SK-N-SH (cell line): ENCODE data around the gene AKT3. TPM values are rescaled to one million over a fixed set of nuclear protein-coding genes. Genes with fewer than 3 reads are reported as not detected.

Experiments
- CTCF ChIA-PET: fragments of 300-600, 350-600 bp; formaldehyde crosslinking; extraction: SDS; loops from one replicate; lab custom pipeline; 2021; lab: Yijun Ruan, JAX
- POLR2A ChIA-PET: fragments of 350-600 bp; sonication (Branson Sonifier 250); formaldehyde crosslinking; extraction: SDS; loops from one replicate; lab custom pipeline; 2020; ENCODE audit warnings: antibody characterized with exemption, inconsistent platforms; lab: Yijun Ruan, JAX
- DNase-seq: peaks from one replicate; pipeline ENCODE4 v3.0.0; 2012
- H2AFZ ChIP-seq: fragments of 200-600 bp; sonication (generic); 2 replicates; pipeline ENCODE4 v1.8.1; 2016; ENCODE audit warnings: antibody characterized with exemption, mild to moderate bottlenecking, low read depth
- H3F3A ChIP-seq: fragments of 200-600 bp; sonication (generic); replicated peaks from 2 replicates; pipeline ENCODE3; 2016; ENCODE audit warnings: antibody characterized with exemption, mild to moderate bottlenecking; ENCODE audit not compliant: insufficient read depth
- H3K27ac ChIP-seq, 2 experiments: fragments of 200-500 bp in 1 of 2; fragments of 200-600 bp in 1 of 2; sonication (Bioruptor generic) in 1 of 2; sonication (generic), shearing (Covaris generic) in 1 of 2; 2 replicates each; pipeline versions ENCODE4 v1.5.1 to v1.6.1; 2014 to 2016; ENCODE audit warnings: low read depth in 2 of 2, inconsistent platforms in 1 of 2, low read length in 1 of 2, mild to moderate bottlenecking in 1 of 2, mixed read lengths in 1 of 2
- H3K27me3 ChIP-seq: fragments of 200-600 bp; sonication (generic), shearing (Covaris generic); 2 replicates; pipeline ENCODE4 v1.6.1; 2016; ENCODE audit warnings: mixed run types; ENCODE audit not compliant: insufficient read depth
- H3K36me3 ChIP-seq, 2 experiments: fragments of 200-500 bp in 1 of 2; fragments of 200-600 bp in 1 of 2; sonication (Bioruptor generic) in 1 of 2; sonication (generic) in 1 of 2; replicated peaks in 1 of 2; 2 replicates each; pipeline versions ENCODE3 to v1.5.1; 2014 to 2016; ENCODE audit warnings: low read length in 1 of 2, mild to moderate bottlenecking in 1 of 2; ENCODE audit not compliant: insufficient read depth in 2 of 2, control insufficient read depth in 1 of 2
- H3K4me1 ChIP-seq, 2 experiments: fragments of 200-500 bp in 1 of 2; fragments of 200-600 bp in 1 of 2; sonication (Bioruptor generic) in 1 of 2; sonication (generic), shearing (Covaris generic) in 1 of 2; 2 replicates each; pipeline versions ENCODE4 v1.5.1 to v1.6.1; 2014 to 2016; ENCODE audit warnings: low read depth in 1 of 2, low read length in 1 of 2, mixed run types in 1 of 2; ENCODE audit not compliant: insufficient read depth in 2 of 2, control insufficient read depth in 1 of 2
- H3K4me2 ChIP-seq: fragments of 200-600 bp; sonication (generic), shearing (Covaris generic); 2 replicates; pipeline ENCODE4 v1.6.1; 2017; ENCODE audit warnings: mixed run types
- H3K4me3 ChIP-seq, 2 experiments: fragments of 200-500 bp in 1 of 2; fragments of 200-600 bp in 1 of 2; sonication (Bioruptor generic) in 1 of 2; sonication (generic), shearing (Covaris generic) in 1 of 2; 2 replicates each; pipeline versions ENCODE4 v1.5.1 to v1.8.1; 2014 to 2016; ENCODE audit warnings: low read depth in 2 of 2, inconsistent platforms in 1 of 2, low read length in 1 of 2, mild to moderate bottlenecking in 1 of 2, mixed read lengths in 1 of 2, moderate library complexity in 1 of 2
- H3K79me2 ChIP-seq: fragments of 200-600 bp; sonication (generic); 2 replicates; pipeline ENCODE4 v1.8.1; 2017; ENCODE audit warnings: mild to moderate bottlenecking; ENCODE audit not compliant: insufficient read depth
- H3K9ac ChIP-seq: fragments of 200-600 bp; sonication (generic); 2 replicates; pipeline ENCODE4 v1.6.1; 2017; ENCODE audit warnings: mixed run types
- H3K9me2 ChIP-seq: fragments of 200-600 bp; sonication (generic); 2 replicates; pipeline ENCODE4 v1.6.1; 2017; ENCODE audit warnings: mixed run types
- H3K9me3 ChIP-seq: fragments of 200-600 bp; sonication (generic); 2 replicates; pipeline ENCODE4 v1.6.1; 2017; ENCODE audit warnings: mixed run types, mild to moderate bottlenecking, moderate library complexity
- H4K20me1 ChIP-seq: fragments of 200-600 bp; sonication (generic); 2 replicates; pipeline ENCODE4 v1.6.1; 2017; ENCODE audit warnings: mild to moderate bottlenecking, mixed run types; ENCODE audit not compliant: insufficient read depth
- CHD2 ChIP-seq: fragments of 150-350 bp; IDR thresholded peaks from 2 replicates; pipeline ENCODE4 v1.6.1; 2018; ENCODE audit warnings: low read length; ENCODE audit not compliant: partially characterized antibody
- ELF1 ChIP-seq: IDR thresholded peaks from 2 replicates; pipeline ENCODE4 v1.4.0; 2012
- EZH2phosphoT487 ChIP-seq: fragments of 200-600 bp; sonication (generic); IDR thresholded peaks from 2 replicates; pipeline ENCODE4 v1.6.1; 2017; ENCODE audit warnings: low read depth, mixed run types, mild to moderate bottlenecking, antibody characterized with exemption, moderate library complexity, borderline replicate concordance
- FOSL2 ChIP-seq: IDR thresholded peaks from 2 replicates; pipeline ENCODE4 v1.4.0; 2012; ENCODE audit warnings: low read depth, mild to moderate bottlenecking, moderate library complexity, borderline replicate concordance
- GATA2 ChIP-seq: sonication (generic); formaldehyde crosslinking; IDR thresholded peaks from 2 replicates; pipeline ENCODE4 v1.5.0; 2020; ENCODE audit warnings: mild to moderate bottlenecking, missing genetic modification reagents
- JUND ChIP-seq: IDR thresholded peaks from 2 replicates; pipeline ENCODE4 v1.4.0; 2012
- NRF1 ChIP-seq: IDR thresholded peaks from 2 replicates; pipeline ENCODE4 v1.6.1; 2012; ENCODE audit warnings: low read depth, mild to moderate bottlenecking, low read length
- POLR2AphosphoS5 ChIP-seq: IDR thresholded peaks from 2 replicates; pipeline ENCODE4 v1.6.1; 2012; ENCODE audit warnings: low read depth, low read length
- RAD21 ChIP-seq: IDR thresholded peaks from 2 replicates; pipeline ENCODE4 v1.6.1; 2012; ENCODE audit warnings: mild to moderate bottlenecking, low read length
- RXRA ChIP-seq: IDR thresholded peaks from 2 replicates; pipeline ENCODE4 v1.4.0; 2012; ENCODE audit warnings: low read depth, mild to moderate bottlenecking, borderline replicate concordance
- SMC3 ChIP-seq: IDR thresholded peaks from 2 replicates; pipeline ENCODE4 v1.6.1; 2012; ENCODE audit warnings: low read depth, low read length, improper control_type of control experiment
- WGBS: methylation state at CpG from one replicate; pipeline ENCODE4 v1.1.6; 2017; ENCODE audit warnings: low lambda C conversion rate; 5-methylcytosine and 5-hydroxymethylcytosine counted together
- polyA plus RNA-seq, 3 experiments: library from polyadenylated mRNA; depleted of rRNA; stranded (reverse); fragments of >200 nt; gene quantifications; 2 replicates each; pipeline ENCODE4 v1.2.3, GENCODE V29; 2012
- TF ChIP-seq, protein P1 (sequence below): IDR thresholded peaks from 2 replicates; pipeline ENCODE4; 2012
- TF ChIP-seq, protein P2 (sequence below): IDR thresholded peaks from 2 replicates; pipeline ENCODE4 v1.6.1; 2012; ENCODE audit warnings: mild to moderate bottlenecking, low read depth, low read length, moderate library complexity
- TF ChIP-seq, protein P3 (sequence below): IDR thresholded peaks from 2 replicates; pipeline ENCODE4 v1.4.0; 2012; ENCODE audit warnings: low read depth
- TF ChIP-seq, protein P4 (sequence below): fragments of 150-350 bp; IDR thresholded peaks from 2 replicates; pipeline ENCODE4 v1.6.1; 2016; ENCODE audit warnings: mild to moderate bottlenecking, low read depth, low read length
- TF ChIP-seq, protein P5 (sequence below): fragments of 200-600 bp; sonication (generic); IDR thresholded peaks from 2 replicates; pipeline ENCODE4 v1.6.1; 2017; ENCODE audit warnings: antibody characterized with exemption, mild to moderate bottlenecking, moderate library complexity

AKT3 gene
- polyA plus RNA-seq, 1 of the 3 experiments (the other 2 are of a cell fraction): 12.7 TPM

DNA sequence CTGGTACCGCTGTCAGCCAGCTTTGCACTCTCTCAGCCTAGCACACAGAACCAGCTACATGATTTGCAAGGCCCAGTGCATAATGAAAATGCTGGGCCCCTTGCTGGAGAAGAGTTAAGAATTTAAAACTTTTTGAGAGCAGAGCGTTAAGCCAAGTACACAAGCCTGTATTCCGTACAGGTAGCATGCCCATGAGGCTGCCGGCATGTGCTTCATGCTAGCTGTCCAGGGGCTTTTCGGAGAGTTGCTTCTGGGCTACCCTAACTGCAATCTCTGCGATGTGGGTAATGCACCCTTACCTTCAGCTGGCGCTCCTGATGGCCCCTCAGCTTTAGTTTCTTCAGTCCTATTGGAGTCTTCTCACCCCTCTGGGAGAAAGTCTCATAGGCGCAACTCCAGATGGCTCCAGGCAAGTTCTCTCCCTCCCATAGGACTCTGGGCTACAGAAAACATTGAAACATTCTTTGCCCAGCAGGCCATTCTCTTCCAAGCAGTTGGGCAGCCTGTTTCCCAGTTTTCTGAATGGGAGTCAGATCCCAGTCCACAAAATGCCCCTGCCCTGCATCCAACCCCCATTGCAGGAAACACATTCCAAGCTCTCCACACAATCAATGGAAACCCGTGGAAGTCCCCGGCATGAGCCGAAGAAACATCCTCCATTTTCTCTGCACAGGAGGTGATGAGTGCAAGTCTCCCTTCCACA is 5.7 kb upstream of the AKT3 start:
- Histone ChIP-seq H3K9me3 (no peaks in the 10 kb centered on the region), H2AFZ (no peak overlapping the region), H3K4me2 (no peak overlapping the region), H3K4me3 (no peak overlapping the region), H3K4me1 (peaks cover 0 to 4% of the 10 kb centered on the region in 2 experiments; a peak in 2 of 4 replicates), H3K79me2 (peaks cover 20% of the 10 kb centered on the region), H3F3A (peaks cover 11% of the 10 kb centered on the region), H3K9me2 (no peaks in the 10 kb centered on the region), H4K20me1 (no peaks in the 10 kb centered on the region), H3K27ac (no peak overlapping the region), H3K36me3 (no peaks in the 10 kb centered on the region), H3K27me3 (no peaks in the 10 kb centered on the region), H3K9ac (no peak overlapping the region)
- DNase-seq: no peak
- no peak for TF ChIP-seq EZH2phosphoT487
- TF ChIP-seq, protein P1, sequence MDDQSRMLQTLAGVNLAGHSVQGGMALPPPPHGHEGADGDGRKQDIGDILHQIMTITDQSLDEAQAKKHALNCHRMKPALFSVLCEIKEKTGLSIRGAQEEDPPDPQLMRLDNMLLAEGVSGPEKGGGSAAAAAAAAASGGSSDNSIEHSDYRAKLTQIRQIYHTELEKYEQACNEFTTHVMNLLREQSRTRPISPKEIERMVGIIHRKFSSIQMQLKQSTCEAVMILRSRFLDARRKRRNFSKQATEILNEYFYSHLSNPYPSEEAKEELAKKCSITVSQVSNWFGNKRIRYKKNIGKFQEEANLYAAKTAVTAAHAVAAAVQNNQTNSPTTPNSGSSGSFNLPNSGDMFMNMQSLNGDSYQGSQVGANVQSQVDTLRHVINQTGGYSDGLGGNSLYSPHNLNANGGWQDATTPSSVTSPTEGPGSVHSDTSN: no peak
- TF ChIP-seq SMC3: no peak
- no peak for TF ChIP-seq NRF1
- TF ChIP-seq RXRA: no peak
- TF ChIP-seq FOSL2: no peak
- TF ChIP-seq POLR2AphosphoS5: no peak
- no peak for TF ChIP-seq RAD21
- TF ChIP-seq, protein P2, sequence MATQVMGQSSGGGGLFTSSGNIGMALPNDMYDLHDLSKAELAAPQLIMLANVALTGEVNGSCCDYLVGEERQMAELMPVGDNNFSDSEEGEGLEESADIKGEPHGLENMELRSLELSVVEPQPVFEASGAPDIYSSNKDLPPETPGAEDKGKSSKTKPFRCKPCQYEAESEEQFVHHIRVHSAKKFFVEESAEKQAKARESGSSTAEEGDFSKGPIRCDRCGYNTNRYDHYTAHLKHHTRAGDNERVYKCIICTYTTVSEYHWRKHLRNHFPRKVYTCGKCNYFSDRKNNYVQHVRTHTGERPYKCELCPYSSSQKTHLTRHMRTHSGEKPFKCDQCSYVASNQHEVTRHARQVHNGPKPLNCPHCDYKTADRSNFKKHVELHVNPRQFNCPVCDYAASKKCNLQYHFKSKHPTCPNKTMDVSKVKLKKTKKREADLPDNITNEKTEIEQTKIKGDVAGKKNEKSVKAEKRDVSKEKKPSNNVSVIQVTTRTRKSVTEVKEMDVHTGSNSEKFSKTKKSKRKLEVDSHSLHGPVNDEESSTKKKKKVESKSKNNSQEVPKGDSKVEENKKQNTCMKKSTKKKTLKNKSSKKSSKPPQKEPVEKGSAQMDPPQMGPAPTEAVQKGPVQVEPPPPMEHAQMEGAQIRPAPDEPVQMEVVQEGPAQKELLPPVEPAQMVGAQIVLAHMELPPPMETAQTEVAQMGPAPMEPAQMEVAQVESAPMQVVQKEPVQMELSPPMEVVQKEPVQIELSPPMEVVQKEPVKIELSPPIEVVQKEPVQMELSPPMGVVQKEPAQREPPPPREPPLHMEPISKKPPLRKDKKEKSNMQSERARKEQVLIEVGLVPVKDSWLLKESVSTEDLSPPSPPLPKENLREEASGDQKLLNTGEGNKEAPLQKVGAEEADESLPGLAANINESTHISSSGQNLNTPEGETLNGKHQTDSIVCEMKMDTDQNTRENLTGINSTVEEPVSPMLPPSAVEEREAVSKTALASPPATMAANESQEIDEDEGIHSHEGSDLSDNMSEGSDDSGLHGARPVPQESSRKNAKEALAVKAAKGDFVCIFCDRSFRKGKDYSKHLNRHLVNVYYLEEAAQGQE: no peak
- TF ChIP-seq, protein P3, sequence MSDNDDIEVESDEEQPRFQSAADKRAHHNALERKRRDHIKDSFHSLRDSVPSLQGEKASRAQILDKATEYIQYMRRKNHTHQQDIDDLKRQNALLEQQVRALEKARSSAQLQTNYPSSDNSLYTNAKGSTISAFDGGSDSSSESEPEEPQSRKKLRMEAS: no peak
- no peak for TF ChIP-seq CHD2
- no peak for TF ChIP-seq JUND
- TF ChIP-seq, protein P4, sequence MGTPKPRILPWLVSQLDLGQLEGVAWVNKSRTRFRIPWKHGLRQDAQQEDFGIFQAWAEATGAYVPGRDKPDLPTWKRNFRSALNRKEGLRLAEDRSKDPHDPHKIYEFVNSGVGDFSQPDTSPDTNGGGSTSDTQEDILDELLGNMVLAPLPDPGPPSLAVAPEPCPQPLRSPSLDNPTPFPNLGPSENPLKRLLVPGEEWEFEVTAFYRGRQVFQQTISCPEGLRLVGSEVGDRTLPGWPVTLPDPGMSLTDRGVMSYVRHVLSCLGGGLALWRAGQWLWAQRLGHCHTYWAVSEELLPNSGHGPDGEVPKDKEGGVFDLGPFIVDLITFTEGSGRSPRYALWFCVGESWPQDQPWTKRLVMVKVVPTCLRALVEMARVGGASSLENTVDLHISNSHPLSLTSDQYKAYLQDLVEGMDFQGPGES: no peak
- TF ChIP-seq GATA2 (CRISPR knock-in tag): no peak
- no peak for TF ChIP-seq ELF1
- TF ChIP-seq, protein P5, sequence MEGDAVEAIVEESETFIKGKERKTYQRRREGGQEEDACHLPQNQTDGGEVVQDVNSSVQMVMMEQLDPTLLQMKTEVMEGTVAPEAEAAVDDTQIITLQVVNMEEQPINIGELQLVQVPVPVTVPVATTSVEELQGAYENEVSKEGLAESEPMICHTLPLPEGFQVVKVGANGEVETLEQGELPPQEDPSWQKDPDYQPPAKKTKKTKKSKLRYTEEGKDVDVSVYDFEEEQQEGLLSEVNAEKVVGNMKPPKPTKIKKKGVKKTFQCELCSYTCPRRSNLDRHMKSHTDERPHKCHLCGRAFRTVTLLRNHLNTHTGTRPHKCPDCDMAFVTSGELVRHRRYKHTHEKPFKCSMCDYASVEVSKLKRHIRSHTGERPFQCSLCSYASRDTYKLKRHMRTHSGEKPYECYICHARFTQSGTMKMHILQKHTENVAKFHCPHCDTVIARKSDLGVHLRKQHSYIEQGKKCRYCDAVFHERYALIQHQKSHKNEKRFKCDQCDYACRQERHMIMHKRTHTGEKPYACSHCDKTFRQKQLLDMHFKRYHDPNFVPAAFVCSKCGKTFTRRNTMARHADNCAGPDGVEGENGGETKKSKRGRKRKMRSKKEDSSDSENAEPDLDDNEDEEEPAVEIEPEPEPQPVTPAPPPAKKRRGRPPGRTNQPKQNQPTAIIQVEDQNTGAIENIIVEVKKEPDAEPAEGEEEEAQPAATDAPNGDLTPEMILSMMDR: no peak
- WGBS: 98% methylated on average over 11 of the region's 11 CpGs
- ChIA-PET CTCF (interaction anchor here (1.4 to 1.8 kb wide), 2 partner anchors 417 to 418 kb away, joined by 4 read pairs; no protein-coding TSS in a partner anchor), POLR2A (no interaction called here)
